GM12865 (cell line): Measurements from ENCODE around the gene KNOP1.

Experiments
- DNase-seq: peaks from one replicate; pipeline ENCODE4 v3.0.0; 2010; ENCODE audit warnings: low read depth
- H3K4me3 ChIP-seq: 2 replicates; pipeline ENCODE4 v1.5.1; 2011; ENCODE audit warnings: mild to moderate bottlenecking, low read depth, low read length, control low read depth
- CTCF ChIP-seq: IDR thresholded peaks from 2 replicates; pipeline ENCODE4 v1.5.1; 2011; ENCODE audit warnings: low read length, control low read depth, low read depth, inconsistent platforms; ENCODE audit not compliant: insufficient read depth; ENCODE audit errors: missing control alignments

Gene KNOP1

GRCh38 chr16:19694989-19695388 is 23.0 kb downstream of the KNOP1 start:
- no peak for TF ChIP-seq CTCF
- no peak for DNase-seq
- H3K4me3 ChIP-seq, result no peak overlapping the region

GRCh38 chr16:19691161-19691711 is 26.8 kb downstream of the KNOP1 start:
- no peak for DNase-seq
- no peak for TF ChIP-seq CTCF

GRCh38 chr16:19690196-19690595 is 27.8 kb downstream of the KNOP1 start:
- TF ChIP-seq CTCF, result no peak
- no peak for DNase-seq
- no peak overlapping the region for H3K4me3 ChIP-seq

More at GRCh38 chr16:19691161-19691711, 26.8 kb downstream of the KNOP1 start:
- no peak overlapping the region for H3K4me3 ChIP-seq

- no peak for TF ChIP-seq CTCF
- DNase-seq, result no peak
- H3K4me3 ChIP-seq, result no peak overlapping the region
Measured at GRCh38 chr16:19689342-19689741, 28.7 kb downstream of the KNOP1 start.

- TF ChIP-seq CTCF, result no peak
- no peak overlapping the region for H3K4me3 ChIP-seq
- DNase-seq, result no peak
Measured at GRCh38 chr16:19688396-19689024, 29.5 kb downstream of the KNOP1 start.

GRCh38 chr16:19687279-19687678 is 30.7 kb downstream of the KNOP1 start:
- no peak for DNase-seq
- no peak overlapping the region for H3K4me3 ChIP-seq
- TF ChIP-seq CTCF, result no peak

GRCh38 chr16:19685176-19685575 is 32.9 kb downstream of the KNOP1 start:
- no peak for DNase-seq
- TF ChIP-seq CTCF, result no peak

More at GRCh38 chr16:19685176-19685575, 32.9 kb downstream of the KNOP1 start:
- no peak overlapping the region for H3K4me3 ChIP-seq
